HG03378 (cell line): ENCODE data around the gene FUOM.

Source experiments
- ATAC-seq: cut with Tn5 transposase; IDR thresholded peaks from one replicate; pipeline ENCODE4 v1.9.1; 2021; ENCODE audit warnings: mild to moderate bottlenecking, moderate library complexity; ENCODE audit not compliant: unreplicated experiment

The FUOM gene

DNA sequence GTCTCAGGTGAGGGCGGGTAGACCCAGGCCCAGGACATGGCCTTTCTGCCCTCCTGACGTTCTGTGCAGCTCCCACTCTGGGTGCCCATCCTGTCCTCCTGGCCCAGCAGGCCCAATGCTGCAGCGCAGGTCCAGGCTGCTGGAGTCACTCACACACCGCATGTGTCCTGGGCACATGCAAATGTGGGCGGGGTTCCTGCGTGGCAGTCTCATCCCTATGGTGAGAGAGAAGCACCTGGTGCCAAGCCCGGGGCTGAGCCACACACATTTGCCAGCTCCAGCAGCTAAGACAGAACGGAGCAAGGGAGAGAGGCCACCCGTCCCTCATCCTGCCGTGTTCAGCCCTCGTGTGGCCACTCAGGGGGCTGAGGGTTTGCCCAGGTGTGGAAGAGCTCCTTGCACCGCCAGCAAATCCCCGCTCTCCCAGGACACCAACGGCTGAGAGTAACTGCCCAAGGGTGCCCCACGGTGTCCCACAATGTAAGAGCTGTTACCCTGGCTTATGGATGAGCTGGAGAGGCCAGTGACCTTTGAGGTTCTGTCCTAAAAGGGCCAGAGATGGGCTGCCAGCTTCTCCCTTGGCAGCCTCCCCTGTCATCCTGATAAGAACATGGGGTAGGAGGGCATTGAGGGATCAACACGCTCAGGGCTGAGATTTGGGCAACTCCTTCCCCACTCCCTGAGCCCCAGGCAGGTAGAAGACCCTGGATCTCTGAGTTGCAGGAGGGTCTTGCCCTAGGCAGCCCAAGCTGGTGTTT, 4.4 kb downstream of the FUOM start:
- no peak for ATAC-seq

DNA sequence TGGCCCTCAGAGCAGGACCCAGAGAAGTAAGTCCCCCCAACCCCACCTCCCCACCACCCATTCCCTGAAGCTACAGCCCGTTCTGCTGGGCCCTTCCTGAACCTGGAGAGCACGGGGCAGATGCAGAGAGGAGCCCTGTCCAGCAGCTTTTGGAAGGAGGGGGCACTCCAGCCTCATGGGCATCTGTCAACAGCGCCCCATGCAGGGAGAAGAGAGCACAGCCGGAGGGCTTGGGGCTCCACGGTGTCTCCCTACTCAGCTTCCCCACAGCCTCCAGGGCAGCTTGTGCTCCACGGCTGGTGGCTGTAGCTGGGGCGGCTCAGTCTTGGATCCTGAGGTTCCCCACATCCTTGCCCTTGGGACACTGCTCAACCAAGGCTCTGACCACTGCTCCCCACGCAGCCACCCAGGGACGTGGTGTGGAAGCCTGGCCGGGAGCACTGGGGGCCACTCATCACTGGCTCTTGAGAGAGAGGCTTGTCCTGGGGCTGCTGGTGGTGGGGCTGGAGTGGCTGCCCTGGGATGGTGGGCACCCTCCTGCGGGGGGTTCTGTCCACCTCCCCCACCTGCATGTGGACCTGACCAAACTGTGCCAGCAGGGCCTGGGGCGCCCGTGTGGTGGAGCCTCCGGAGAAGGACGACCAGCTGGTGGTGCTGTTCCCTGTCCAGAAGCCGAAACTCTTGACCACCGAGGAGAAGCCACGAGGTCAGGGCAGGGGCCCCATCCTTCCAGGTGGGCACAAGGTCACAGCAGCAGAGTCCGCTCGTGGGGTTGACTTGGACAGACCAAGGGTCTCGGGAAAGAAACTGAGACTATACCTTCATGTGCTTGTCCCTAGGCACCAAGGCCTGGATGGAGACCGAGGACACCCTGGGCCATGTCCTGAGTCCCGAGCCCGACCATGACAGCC, 6.2 kb downstream of the FUOM start:
- no peak for ATAC-seq

DNA sequence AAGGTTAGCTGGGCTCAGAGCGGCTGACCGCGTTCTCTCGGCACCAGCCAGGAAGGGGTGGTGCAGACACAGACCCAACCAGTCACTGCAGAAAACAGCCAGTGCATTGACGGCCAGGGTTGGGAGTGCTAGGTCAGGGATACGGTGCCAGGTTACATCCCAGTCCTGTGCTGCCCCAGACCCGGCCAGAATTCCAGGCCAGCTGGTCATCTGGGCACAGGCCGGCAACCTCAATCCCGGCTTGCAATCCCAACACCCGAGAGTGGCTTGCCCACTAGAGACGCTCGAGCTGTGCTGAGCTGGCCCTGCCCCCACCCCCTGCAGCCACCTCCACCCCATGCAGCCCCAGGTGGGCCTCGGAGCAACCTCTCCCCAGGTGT, 6.9 kb downstream of the FUOM start:
- no peak for ATAC-seq

DNA sequence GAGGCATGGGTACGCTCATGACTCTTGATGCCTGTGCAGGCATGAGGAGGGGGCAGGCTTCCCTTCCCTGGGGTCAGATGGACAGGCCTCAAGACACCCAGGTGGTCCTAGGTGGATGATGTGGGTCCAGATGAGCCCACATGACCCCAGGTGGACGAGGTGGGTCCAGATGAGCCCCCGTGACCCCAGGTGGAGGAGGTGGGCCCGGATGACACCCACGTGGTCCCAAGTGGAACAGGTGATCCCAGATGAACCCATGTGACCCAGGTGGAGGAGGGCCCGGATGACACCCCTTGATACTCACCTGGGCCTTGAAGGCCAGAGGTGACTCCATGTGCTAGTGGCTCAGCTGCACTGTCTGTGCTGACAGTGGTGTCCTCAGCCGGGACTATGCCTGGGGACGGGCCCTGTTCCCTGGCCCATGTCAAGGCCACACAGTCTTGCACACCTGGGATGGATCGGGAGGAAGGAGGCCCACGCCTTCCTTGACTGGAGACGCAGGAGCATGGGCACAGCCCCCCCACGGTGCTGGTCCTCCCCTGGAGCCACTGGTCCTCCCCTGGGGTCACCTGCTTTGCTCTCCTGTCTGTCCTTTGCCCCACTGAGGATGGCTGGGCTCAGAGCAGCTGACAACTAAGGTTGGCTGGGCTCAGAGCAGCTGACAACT, 7.4 kb downstream of the FUOM start:
- ATAC-seq, result no peak

DNA sequence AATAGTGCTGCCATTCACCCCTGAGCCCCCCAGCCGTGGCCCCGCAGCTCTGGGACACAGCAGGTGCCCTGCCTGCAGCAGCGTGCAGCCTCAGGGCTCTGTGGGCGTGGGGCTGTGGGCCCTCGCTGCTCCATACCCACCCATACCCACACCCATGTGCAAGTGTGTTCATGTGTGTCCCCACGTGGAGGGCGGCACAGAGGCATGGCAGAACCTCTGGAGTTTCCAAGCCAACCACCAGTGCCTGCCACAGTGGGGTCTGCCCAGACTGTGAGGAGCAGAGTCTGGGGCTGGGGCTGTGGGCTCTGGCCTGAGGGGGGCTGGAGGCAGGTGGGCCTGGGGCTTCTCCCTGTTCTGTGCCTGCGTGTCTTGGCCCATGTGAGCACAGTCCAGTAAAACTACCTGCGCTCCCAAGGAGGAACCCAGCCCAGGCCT, 8.2 kb downstream of the FUOM start:
- no peak for ATAC-seq

DNA sequence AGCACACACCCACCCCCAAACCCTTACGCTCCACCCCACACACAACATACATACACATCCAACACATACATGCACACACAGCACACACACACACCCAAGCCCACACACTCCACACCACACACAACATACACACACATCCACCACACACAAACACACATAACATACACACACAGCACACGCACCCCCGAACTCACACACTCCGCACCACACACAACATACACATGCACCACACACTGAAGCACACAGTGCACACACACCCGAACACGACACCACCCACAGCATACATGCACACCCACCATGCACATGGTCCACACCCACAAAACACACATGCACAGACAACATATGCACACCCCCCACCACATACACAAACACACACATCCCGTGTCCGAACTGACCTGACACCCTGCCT, 8.7 kb downstream of the FUOM start:
- ATAC-seq, result no peak

DNA sequence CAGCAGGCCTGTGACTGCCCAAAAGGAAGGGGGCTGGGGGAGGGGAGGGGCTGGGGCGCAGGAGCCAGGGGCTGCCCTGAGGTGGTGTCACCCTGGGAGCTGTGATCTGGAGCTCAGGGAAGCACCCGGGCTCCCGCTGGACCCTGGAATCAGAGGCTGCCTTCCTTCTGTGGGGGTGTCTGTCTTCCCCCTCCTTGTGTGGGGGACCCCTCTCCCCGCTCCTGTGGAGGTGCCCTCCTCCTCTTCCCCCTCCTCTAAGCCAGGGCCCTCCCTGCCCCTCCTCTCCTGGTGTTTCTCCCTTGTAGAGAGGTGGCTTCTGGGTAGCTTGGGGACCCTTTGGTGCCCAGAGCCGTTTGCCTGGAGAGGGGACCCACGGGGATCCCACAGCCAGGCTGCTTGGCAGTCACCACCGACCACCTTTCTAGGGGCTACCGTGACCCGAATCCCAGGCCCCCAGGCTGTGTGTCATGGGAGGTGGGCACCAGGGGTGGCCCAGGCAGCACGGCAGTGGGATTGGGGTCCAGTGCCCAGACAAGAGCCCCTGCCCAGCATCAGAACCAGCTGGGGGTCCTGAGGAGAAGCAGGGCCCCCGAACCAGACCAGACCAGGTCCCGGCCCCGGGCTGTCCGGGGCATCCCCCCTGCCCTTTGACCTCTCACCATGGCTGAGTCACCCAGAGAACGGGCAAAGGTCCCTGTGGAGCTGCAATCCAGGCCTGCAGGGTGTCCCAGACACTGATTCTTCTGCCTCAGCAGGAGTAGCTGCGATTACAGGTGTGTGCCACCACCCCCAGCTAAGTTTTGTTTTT, 9.9 kb downstream of the FUOM start:
- no peak for ATAC-seq

DNA sequence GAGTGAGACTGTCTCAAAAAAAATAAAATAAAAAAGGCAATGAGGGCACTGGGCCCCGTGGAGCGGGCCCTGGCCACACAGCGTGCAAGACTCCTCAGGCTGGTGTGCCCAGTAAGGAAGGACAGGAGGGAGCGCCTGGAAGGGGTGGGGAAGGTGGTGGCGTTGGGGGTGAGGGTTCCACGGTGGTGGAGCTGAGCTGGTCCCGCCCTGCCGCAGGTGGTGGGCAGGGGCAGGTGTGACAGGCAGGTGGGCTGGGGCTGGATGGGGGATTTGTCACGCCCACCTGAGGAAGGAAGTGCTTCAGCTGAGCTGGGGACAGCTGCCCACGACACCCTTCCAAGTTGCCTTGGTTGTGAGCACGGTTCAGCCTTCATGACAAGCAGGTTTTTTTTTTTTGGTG, 11.4 kb downstream of the FUOM start:
- ATAC-seq, result no peak

DNA sequence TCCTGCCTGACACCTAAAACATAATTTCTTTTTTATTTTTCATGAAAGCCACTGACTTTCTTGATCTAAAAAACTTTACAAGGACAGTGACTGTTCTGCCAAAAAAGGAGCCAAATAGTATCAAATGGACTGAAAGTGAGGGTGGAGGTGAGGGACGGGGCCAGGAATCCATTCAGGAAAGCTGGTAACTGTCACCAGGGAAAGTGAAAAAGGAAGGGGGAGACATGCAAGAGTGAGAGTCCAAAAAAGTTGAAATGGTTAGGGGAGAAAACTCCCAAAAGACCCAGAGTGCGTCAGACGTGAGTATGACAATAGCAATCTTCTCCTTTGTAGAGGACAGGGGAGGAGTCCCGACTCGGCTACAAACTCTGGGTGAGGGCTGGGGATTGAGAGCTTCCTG, 13.6 kb downstream of the FUOM start:
- ATAC-seq, result no peak

DNA sequence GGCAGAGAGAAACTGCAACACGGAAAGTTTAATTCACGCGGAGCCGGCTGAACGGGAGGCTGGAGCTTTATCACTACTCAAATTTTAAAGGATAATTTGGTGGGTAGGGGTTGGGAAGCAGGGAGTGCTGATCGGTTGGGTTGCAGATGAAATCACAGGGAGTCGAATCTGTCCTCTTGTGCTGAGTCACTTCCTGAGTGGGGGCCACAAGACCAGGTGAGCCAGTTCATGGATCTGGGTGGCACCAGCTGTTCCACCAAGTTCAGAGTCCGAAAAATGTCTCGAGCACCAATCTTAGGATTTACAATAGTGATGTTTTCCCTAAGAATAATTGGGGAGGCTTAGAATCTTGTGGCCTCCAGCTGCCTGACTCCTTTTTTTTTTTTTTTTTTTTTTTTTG, 14.3 kb downstream of the FUOM start:
- no peak for ATAC-seq

DNA sequence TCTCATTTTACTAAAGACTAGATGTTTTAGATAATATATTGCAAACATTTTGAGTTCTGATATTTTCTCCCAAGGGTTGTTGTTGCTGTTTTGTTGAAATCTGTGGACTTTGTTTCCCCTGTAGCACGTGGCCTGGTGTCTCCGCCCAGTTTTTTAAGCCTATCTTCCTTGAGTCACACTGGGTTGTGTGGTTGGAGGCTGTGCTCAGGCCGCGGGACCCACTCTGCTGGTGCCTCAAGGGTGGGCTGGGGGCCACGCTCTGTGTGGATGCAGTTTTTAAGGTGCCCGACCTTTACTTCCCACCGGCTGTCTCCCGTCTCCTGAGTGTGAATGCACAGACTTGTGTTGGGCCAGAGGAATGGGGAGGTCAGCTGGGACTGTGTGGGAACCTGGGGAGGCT, 14.9 kb downstream of the FUOM start:
- no peak for ATAC-seq

DNA sequence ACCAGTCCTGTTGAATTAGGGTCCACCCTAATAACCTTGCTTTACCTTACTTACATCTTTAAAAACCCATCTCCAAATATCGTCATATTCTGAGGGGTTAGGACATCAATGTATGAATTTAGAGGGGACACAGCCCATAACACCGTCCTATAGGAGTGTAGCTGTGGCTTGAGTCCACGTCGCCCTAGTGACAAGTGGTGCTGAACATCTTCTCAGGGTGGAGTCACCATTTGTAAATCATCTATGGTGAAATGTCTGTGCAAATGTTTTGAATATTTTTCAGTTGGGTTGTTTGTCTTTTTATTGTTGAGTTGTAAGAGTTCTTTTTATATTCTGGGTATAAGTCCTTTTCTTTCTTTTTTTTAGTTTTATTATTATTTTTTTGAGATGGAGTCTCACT, 15.8 kb downstream of the FUOM start:
- no peak for ATAC-seq

DNA sequence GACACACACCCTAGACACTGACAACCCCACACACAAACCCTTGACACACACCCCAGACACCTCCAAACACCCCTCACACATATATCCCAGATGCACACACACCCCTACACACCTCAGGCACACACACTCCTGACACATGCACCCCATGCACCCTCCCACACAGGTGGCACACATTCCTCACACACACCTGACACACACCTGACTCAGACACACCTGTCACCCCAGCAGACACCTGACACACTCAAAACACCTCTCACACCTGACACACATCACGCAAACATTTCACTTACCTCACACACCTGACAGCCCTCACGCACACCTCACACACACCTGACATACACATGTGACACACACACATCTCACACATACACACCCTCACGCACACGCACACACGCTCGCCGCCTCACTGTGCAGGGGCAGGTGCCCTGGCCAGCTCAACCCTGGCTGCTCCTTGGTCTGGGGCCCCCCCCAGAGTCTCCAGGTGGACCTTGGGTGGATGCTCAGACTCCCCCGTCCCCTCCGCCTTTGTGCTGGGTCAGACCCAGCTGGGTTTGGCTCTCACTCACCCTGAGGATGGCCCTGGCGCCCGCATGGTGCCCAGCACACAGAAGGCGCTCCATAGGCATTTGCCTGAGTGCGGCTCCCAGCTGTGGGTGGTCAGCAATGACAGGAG, 18.0 kb downstream of the FUOM start:
- ATAC-seq, result no peak

DNA sequence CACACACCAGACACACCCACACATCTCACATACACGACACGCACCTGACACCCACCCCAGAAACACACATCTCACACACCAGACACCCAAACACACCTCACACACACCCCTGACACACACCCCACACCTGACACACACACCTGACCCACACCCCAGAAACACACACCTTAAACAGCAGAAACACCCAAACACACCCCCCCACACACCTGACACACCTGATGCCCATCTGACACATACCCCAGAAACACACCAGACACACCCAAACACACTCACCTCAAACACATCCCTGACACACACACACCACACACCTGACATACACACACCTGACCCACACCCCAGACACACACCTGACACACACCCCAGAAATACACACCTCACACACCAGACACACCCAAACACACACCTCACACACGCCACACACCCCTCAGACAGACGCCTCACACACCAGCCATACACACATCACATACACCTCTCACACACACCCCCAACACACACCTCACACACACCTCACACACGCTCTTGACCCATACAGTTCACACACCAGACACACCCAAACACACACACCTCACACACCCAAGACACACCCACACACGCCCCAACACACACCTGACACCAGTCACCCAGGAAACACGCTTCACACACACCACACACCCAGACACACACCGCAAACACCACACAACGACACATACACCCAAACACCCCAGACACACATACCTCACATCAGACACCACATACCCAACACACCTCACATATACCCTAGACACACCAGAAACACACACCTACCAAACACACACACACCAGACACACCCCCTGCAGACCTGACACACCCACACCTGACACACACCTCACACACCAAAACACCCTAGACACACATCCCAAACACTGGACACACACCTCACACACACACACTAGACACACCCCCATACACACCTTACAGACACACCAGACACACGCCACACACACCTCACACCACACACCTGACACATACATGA, 19.4 kb downstream of the FUOM start:
- ATAC-seq, result no peak

DNA sequence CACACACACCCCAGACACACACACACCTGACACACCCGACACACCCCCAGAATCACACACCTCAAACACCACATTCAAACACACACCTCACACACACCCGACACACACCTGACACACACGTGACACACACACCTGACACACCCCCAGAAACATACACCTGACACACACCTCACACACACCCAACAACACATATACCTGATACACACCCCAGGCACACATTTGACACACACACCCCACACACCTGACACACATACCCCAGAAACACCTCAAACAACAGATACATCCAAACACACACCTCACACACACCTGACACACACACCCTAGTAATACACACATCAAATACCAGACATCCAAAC, 20.5 kb downstream of the FUOM start:
- no peak for ATAC-seq

DNA sequence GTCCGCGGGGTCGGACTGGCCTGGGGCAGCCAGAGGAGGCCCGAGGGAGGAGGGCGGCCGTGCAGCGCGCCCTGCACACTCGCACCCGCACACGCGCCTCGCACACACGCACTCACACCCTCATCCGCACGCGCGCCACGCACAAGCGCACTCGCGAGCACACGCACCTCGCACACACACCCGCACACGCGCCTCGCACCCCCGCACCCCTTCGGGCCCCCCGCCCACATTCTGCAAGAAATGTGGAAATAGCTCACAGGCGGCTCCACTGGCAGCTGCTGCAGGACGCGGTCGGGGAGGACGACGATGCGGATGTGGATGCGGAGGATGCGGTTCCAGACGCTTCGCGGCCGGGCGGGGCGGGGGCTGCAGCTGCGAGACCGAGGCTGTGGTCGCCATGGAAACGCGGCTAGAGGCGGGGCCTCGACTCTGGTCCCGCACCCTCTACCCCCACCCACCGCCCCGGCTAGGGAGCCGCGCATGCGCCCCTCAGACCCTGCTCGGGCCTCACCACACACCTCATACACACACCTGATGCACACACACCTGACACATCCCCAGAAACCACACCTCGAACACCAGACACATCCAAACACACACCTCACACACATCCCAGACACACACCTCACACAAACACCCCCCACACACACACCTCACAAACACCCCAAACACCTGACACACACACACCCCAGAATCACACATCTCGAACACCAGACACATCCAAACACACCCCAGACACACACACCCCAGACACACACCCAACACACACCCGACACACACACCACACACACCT, 21.0 kb downstream of the FUOM start, which contains the start of gene CALY:
TSS of gene CALY (minus strand) at position 320 of the 793 bp plus-strand sequence. CDS start 7,907 bp downstream, outside the sequence.
- no peak for ATAC-seq

DNA sequence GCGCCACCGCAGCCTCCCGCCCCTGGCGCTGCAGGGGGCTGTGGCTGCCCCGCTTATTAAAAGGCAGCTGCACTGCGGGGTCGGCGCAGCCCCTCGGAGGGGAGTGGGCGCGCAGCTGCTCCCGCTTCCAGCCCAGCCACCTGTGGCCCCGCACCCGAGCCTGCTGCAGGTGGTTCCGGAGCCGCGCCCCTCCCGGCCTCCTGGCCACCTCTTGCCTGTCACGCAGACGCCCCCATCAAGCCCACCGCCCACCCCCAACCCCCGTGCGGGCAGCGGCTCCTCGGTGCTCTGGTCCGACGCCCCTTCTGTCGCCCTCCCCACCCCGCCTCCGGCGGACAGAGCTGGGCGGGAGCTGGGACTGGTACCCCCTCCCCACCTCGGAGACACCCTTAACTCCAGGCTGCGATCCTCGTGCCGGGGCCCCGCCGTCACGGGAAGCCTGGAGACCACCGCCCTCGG, 21.7 kb downstream of the FUOM start:
- ATAC-seq, result no peak
